A673 (cell line): ENCODE results near the gene BLOC1S2.

Source experiments
- CTCF ChIP-seq: fragments of 300-800, 200-600 bp; sonication (generic); conservative IDR thresholded peaks from 2 replicates; pipeline ENCODE4 v1.5.1; 2017; ENCODE audit warnings: low read depth, mild to moderate bottlenecking, antibody characterized with exemption, low read length, moderate library complexity, mixed read lengths
- EZH2 ChIP-seq: fragments of 200-600 bp; sonication (generic); IDR thresholded peaks from 2 replicates; pipeline ENCODE4 v1.6.1; 2017; ENCODE audit warnings: borderline replicate concordance, low read depth, mild to moderate bottlenecking, mixed read lengths, antibody characterized with exemption, low read length; ENCODE audit not compliant: poor library complexity, severe bottlenecking

DNA sequence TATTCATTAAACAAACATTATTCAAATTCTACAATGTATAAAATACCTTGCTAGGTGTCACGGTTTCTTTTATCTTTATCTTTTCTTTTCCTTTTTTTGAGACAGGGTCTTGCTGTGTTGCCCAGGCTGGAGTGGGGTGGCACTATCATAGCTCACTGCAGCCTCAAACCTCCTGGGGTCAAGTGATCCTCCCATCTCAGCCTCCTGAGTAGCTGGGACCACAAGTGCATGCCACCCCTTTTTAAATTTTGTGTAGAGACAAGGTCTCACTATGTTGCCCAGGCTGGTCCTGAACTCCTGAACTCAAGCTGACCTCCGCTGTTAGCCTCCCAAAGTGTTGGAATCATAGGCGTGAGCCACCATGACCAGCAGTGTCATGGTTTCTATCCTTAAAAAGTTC is 17.9 kb upstream of the BLOC1S2 start:
- TF ChIP-seq CTCF = no peak
- TF ChIP-seq EZH2 = no peak
